Activated naive CD8-positive, alpha-beta T cell treated with anti-CD3 and anti-CD28 coated beads, Interleukin-2, amount 50 U/mL, for 16 hours (primary cell): ENCODE measurements around the gene ITGA2.
"Not testable (repeated sequence)": the region's sequence is repeated elsewhere in the genome, so short reads cannot be mapped to it uniquely, and the experiment has no call there.

ENCODE experiments used
- DNase-seq: peaks from one replicate; pipeline ENCODE4 v3.0.0-alpha.2; 2020; ENCODE audit warnings: low read depth, low spot score

Gene ITGA2

DNA sequence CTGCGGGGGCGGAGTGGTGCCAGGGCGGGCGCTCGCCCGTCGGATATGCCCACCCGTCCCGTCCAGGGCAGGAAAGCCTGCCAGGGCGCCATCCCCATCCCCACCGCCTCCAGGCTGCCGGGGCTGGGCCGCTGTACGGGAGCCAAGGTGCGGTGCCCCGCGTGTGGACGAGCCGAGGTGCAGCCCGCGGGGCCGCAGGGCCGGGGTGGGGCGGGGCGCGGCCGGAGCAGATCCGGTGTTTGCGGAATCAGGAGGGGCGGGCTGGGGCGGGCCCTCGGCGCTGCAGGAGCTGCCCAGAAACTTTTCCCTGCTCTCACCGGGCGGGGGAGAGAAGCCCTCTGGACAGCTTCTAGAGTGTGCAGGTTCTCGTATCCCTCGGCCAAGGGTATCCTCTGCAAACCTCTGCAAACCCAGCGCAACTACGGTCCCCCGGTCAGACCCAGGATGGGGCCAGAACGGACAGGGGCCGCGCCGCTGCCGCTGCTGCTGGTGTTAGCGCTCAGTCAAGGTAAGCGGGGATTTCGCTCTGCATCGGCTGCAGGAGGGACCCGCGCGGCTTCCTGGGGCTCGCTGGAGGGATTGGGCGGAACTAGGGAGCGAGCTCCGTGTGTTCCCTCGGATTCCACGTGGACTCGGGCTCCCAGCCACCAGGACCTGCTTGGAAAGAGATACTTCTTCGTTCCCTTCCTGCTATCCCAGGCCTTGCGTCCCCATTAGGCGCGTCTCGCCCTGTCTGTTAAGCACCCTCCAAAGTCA, at the start of gene ITGA2:
Gene ITGA2, plus strand, starts transcription at position 328 of the 756 bp plus-strand sequence. Its CDS starts 117 bp downstream, at position 445.
- no peak for DNase-seq

DNA sequence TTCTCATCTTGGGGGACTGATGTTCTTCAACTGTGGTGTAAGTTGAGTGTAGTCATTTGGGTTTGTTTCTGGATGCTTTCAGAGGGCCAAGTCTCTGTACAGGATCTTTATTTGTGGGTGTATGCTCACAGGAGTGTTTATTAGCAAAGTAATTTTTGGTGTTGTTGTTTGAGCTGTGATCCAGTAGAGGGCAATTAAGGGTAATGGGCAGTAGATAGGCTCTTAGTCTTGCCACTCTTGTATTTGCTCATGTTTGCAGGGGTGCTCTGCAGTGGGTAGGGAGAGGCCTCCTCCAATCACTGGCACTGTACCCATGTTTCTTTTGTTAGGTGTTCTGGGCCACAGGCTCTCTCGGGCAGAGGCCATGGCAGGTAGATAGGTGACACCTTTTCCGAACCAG, 45.9 kb upstream of the ITGA2 start:
- no peak for DNase-seq

DNA sequence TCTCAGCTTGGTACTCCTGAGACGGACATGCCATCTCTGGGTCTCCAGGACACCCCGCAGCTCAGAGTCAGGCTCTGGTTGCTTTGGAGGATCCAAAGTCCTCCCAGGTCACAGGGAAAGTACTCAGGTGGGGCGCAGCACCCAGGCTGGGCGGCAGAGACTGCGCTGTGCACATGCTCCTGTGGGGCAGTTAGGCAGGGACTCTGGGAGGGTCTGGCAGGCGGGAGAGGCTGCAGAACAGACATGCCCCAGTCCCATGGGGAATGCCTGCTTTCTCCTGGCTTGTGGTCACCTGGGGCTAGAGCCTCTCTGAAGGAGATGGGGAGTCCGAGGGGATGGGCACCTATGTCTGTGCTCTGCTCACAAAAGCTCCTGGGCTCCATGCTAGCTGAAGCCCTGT, 45.3 kb upstream of the ITGA2 start:
- no peak for DNase-seq

DNA sequence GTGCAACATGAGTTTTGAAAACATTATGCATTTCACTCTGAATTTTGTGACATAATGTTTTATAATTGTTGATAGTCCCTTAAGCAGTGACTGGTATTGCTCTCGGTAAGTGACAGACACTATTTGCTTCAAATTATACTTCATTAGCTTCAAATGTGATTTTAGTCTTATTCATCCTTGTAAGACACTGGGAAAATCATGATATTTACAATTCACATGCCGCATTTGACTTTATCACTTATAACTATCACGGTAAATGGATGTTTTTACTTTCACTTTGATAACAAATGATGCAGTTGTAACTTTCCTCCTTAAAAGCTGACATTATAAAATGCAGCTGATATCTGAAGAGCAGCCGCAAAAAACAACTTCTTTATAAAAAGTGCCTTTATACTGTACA, 44.1 kb upstream of the ITGA2 start:
- DNase-seq: no peak

DNA sequence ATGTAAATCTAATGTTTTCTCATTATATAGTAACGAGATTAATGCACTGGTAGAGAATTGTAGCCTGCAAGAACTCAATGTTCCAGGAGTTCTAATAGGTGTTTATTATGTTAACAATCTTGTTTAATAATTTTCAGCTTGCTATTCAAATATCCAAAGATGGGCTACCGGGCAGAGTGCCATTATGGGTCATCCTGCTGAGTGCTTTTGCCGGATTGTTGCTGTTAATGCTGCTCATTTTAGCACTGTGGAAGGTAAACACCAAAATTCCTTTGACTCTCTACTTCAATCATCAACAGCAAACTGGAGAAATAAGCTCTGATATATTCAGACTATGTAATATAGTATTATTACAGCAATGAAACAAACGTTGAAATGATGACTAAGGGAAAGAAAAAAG, 41.9 kb upstream of the ITGA2 start:
- DNase-seq: no peak

DNA sequence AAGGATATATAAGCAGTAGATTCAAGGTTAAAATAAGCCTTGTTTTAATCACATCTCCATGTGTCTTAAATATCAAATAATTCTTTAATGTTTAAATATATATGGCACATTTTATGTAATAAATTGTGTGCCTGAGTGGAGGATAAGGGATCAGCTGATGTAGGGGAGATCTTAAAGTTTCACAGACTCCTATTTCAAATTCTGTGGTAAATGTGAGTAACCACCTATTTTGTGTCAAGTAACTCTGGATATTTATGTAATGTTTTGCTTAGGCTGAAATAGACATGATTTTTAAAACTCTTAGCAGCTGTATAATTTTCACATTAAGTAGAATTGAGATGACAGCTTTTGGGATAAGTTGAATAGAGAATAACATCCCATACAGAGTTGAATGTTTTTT, 41.3 kb upstream of the ITGA2 start:
- DNase-seq: no peak

DNA sequence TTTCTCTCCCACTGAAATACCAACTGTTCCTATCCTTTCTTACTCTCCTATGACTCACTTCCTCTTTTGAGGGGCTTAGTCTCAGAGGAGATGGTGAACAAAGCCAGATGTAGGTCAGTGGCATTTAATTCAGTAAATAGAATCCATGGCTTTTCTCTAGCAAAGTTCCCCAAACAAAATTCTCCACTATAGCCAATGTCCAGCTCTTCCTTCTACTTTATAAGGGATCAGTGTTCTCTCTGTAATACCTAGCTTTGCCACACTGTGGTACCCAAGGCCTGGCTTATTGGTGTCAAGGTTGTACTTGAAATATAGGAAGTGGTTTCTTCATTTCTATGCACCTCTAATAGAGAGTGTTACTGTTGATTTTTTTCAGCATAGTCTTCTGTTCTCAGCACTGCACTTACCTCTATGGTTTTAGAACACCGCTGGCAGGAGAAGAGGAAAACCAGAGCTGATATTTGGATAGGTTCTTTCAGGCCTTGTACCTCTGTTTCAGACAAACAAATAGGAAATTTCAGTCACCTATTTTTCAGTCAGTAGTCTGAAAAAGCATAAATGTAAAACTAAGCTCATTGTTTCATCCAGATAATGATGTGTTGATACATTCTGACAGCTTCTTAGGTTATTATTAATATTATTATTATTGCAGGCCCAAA, 40.6 kb upstream of the ITGA2 start:
- DNase-seq: no peak

DNA sequence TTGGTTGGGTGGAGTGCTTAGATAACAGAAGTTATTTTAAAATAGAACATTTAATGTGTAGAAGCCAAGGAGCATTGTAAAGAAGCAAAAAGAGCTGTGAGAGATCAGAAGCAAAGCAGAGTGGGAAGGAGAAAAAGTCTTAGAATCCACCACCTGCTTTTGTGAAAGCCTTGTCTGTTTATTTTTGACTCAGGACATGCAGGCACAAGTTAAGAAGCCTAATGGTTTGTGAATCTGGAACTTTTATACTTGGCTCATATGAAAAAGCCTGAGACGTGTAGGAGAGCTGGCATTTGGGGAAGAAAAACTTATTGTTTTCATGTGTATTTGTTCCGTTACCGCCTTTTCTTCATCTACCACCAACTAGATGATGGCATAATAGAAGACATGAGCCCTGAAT, 38.5 kb upstream of the ITGA2 start:
- no peak for DNase-seq

DNA sequence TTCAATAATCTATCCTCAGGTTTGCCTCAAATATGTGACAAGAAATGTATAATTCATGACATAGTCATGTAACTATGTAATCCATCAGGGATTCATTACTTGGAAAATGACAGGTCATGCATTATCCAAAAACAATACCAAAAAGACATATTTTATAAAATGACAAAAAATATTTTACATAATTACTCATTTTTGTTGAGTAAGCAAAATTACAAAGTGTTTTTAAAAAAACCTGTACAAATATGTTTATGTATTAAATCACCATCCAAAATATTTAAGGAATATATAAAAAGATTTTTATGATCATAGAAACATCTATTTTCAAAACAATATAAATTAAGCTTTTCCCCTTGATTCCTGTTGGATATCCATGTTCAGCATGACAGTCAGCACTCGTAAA, 36.7 kb upstream of the ITGA2 start:
- DNase-seq: no peak

DNA sequence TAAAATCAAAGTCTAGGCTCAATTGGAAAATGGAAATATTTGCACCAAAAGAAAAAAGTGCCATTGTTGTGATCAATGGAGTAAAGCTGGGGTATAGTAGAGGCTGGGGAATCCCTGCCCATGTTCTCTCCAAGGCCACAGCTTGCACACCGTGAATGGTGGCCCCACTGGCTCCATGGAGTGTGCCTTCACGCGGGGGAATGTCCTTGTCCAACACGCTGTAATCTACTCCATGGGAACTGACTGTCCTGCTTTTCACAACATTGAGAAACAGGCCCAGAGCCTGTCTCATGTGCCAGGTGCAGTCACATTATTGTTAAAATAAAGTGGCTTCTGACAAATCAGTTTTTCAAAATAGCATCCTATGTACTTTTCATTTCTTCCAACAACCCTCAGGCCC, 33.1 kb upstream of the ITGA2 start:
- no peak for DNase-seq

DNA sequence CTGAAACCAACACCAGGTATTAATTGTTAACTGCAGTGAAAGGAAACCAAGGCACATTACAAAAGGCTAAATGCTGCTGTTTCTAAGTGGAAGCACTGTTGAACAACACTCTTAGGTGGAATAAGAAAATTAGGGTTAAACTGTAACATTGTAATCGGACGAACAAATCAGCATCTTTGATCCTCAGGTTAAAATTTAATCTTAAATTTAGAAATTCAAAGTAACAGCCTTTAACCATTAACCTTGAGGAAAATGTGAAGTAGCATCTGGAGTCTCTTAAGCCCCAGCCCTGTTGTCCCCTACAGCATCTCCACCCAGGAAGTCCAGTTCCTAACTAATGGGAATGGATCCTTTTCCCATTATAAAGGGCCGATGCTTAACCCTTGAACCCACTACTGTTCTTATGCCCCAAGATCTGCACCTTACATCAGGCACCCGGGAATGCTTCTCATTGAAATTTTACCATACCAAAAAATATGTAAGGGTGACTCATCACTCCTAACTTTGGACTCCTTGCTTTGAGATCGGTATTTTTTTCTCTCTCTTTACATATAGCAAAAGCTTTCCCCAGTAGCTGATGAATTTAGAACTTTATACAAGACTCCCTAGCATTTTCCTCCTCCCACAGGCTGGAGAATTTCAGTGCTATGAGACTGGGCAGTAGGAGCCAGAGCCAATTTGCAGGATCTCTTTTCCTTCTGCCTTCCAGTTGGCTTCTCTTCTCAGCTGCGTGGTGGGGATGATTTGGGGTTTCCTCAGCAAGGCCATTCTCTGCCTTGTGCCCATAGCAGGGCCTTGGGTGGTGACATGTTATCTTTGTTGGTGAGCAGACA, 32.0 kb upstream of the ITGA2 start:
- no peak for DNase-seq

DNA sequence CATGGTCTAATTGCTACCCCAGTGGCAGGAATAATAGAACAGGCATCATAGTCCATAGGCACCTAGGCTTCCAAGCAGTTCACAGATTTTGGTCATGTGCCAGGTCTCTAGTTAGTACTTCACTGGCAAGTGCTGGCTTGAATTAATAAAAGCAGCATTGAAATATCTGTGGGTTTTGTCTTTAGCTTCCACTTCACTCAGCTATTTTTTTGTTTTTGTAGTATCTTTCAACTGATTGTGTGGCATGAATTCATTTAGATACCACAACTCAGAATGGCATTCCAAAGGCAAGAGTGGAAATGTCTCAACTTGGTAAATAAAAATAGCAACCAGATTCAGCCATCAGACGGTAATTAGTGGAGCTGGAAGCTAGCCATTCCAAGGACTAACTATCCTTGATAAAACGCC, 27.9 kb upstream of the ITGA2 start:
- DNase-seq: no peak

DNA sequence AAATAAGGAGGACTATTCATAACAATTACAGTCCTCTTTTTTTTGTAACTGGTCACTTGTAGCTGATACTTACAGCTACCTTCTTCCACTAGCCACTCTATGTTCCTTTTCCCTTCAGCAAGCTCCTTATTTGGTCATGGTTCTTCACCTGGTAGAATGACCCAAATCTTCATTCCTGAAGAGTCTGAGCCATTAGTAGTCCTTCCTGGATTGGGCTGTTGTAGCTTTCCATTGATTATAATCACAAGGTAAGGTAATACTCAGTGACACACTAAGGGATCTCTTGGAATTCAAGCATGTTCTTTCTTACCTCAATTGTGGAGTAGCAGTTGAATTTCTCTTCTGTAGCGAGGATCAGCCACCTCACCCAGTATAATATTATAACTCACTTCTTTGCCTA, 25.5 kb upstream of the ITGA2 start:
- DNase-seq: no peak

DNA sequence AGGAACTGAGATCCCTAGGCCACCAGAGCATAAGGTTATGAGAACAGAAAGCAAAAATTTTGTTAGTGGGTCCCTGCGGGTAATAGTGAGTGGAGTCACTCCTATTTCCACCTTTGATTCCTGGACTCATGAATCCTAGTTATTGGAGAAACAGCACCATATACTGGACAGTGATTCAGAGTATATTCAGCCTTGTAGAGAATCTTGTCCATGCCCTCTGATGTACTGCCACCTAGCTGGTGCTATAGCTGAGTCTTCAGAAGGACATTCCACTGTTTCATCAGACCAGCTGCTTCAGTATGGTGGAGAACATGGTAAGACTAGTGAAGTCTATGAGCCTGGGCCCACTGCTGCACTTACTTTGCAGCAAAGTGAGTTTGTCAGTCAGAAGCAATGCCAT, 25.0 kb upstream of the ITGA2 start:
- no peak for DNase-seq

DNA sequence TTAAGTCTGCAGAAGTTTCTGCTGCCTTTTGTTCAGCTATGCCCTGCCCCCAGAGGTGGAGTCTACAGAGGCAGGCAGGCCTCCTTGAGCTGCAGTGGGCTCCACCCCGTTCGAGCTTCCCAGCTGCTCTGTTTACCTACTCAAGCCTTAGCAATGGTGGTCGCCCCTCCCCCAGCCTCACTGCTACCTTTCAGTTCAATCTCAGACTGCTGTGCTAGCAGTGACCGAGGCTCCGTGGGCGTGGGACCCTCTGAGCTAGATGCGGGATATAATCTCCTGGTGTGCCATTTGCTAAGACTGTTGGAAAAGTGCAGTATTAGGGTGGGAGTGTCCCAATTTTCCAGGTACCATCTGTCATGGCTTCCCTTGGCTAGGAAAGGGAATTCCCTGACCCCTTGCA, 13.0 kb upstream of the ITGA2 start:
- not testable (repeated sequence) for DNase-seq

DNA sequence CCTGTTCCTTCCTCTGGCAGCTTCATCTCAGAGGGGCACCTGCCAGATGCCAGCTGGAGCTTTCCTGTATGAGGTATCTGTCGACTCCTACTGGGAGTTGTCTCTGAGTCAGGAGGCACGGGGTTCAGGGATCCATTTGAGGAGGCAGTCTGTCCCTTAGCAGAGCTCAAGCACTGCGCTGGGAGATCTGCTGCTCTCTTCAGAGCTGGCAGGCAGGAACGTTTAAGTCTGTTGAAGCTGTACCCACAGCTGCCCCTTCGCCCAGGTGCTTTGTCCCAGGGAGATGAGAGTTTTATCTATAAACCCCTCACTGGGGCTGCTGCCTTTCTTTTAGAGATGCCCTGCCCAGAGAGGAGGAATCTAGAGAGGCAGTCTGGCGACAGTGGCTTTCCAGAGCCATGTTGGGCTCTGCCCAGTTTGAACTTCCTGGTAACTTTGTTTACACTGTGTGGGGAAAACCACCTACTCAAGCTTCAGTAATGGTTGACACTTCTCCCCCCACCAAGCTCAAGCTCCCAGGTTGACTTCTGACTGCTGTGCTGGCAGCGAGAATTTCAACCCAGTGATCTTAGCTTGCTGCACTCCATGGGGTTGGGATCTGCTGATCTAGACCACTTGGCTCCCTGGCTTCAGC, 11.8 kb upstream of the ITGA2 start:
- DNase-seq: no peak

DNA sequence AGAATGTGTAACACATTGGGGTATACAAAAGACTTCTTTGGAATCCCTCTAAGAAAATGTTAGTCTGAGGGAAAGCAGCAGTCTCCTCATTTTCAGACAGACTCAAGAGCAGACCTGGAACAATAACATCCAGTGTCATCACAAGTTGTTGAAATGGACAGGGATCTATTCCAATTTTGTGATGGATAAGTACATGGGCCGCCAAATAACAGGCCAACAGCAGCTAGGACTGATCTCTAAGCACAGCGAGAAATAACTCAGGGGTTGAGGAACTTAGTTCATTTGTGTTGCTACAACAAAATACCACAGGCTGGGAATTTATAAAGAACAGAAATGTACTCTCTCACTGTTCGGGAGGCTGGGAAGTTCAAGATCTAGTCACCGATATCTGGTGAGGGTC, 7.6 kb upstream of the ITGA2 start:
- no peak for DNase-seq

DNA sequence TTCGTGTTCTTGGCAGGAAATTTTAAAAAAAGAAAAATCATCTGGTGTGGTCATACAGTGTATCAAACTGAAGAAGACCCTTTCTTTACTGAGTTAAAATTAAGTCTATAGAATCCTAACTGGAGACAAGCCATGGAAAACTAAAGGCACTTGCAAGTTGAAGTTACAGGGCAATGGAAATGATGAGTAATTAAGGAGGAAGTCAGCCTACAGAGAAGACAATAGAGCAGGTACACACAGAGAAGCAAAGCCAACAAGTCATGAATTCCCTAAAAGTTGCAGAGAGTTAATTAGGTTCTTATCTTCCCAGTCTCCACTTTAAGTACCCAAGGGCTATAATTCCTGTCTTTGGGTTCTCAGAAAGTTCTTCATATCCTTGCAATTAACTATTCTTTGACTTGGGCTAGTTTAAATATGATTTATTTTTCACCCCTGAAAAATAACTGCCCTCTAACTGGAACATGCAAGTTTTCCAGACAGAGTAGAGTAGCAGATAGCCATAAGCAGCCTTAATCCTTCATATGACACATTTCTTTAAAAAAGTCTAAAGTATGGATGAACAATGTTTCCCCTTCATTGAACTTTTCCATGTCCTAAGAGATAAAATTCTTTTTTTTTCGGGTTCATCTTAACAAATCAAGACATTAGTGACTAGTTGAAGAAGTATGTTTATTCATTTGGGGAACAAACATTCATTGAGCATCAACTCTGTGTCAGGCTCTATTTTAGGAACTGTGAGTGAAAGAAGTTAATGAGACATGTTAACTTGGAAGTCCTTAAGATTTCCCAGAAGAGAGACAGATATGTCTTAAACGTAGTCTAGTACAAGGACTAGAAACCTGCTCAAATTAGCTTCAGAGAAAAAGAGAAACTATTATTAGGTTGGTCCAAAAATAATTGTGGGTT, 5.2 kb upstream of the ITGA2 start:
- no peak for DNase-seq

DNA sequence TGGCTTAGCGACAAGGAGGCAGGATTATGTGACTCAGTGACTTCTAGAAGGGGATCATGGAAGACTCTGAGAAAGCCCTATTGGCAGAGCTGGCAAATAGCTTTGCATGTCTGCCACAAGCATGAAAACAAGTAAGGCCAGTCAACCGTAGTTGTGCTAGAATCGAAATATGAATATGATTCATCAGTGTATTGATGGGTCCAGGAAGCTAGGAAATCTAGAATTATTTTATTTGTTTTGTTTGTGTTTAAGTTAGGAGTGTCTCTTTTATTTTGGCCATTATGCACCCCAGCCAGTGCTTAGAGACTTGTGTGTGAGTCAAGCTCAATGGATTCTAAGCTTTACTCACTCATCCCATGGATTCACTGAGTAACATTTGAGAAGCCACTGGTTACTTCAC, 3.8 kb upstream of the ITGA2 start:
- DNase-seq: no peak

DNA sequence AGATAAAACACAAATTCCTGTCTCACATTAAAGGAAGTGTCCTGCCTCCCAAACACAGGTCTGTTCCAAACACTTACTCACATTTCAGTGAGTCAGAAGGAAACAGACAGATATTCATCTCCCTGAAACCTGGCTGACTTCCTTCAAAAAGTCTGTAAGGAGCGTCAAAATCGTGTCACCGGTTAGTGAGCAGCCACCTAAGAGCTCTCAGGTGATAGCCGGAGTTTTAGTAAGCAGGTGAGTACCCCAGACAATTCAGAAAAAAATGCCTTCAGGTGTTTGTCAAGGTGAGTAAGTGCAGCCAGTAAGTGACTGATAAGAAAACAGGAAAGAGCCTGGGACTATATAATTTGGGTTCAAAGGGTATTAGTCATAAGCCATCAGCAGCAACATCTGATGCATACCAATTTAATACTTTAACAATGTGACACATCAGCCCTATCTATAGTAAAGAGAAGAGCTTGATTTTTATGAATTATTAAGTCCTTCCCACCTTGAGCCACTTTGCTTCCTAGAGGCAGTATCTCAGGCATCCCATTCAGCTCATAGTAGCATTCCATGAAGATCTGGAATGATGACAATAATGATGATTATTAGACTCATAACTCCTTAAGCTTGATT, 1.3 kb upstream of the ITGA2 start:
- no peak for DNase-seq
